Liver (tissue), 3 donors: ENCODE results near the gene TNIP1.

Experiments
- ATF3 ChIP-seq: IDR thresholded peaks from 2 replicates; pipeline ENCODE4 v1.6.1; 2016; ENCODE audit warnings: antibody characterized with exemption
- CTCF ChIP-seq: fragments of 150-350 bp; IDR thresholded peaks from 2 replicates; pipeline ENCODE4 v1.5.1; 2017; ENCODE audit warnings: improper control_type of control experiment, low read depth, low read length; ENCODE audit not compliant: missing input control
- EGR1 ChIP-seq, 2 donors: IDR thresholded peaks; 2 replicates each; pipeline ENCODE4 v1.6.1; 2016 to 2018; ENCODE audit warnings: antibody characterized with exemption in 2 of 2, low read depth in 2 of 2
- GABPA ChIP-seq, 2 donors: IDR thresholded peaks in 1 of 2; conservative IDR thresholded peaks in 1 of 2; 2 replicates each; pipeline ENCODE4 v1.6.1; 2016; ENCODE audit warnings: antibody characterized with exemption in 2 of 2, mild to moderate bottlenecking in 1 of 2, moderate library complexity in 1 of 2
- MAX ChIP-seq: IDR thresholded peaks from 2 replicates; pipeline ENCODE4 v1.6.1; 2016; ENCODE audit warnings: antibody characterized with exemption
- REST ChIP-seq: IDR thresholded peaks from 2 replicates; pipeline ENCODE4 v1.6.1; 2016; ENCODE audit warnings: antibody characterized with exemption, mild to moderate bottlenecking
- TAF1 ChIP-seq: conservative IDR thresholded peaks from 2 replicates; pipeline ENCODE4 v1.6.1; 2016; ENCODE audit warnings: antibody characterized with exemption, mild to moderate bottlenecking
- donor health status: healthy.
- donor health status: healthy.

GRCh38 chr5:151036556-151036955, 44.3 kb downstream of the TNIP1 start:
- TF ChIP-seq CTCF (no peak), EGR1 (IDR thresholded peaks at IDR 0.05; ENCODE audit: low read depth in 2 of 2) (no peak), TAF1 (no peak), MAX (no peak), REST (no peak), ATF3 (no peak), GABPA (IDR thresholded peaks at IDR 0.05 in 1 of 2, conservative IDR thresholded peaks at IDR 0.05 in 1 of 2) (no peak)
